ENCODE measurements around the gene DHRS12.

The DHRS12 gene

DNA sequence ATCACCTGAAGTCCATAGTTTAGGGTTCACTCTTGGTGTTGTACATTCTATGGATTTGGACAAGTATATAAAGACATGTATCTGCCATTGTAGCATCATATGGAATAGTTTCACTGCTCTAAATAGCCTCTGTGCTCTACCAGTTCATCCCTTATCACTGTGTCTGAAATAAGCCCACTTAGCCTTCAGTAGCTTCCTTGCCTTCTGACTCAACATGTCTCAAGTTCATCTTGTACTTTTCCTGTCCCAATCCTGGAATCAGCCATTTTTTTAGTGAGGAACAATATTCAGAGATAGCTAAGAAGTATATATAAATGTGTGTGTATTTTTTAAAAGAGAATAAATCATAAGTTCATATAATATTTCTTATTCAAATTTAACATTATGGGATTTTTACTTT lies 79.2 kb downstream of the DHRS12 start:
- DNase-seq (ENCODE audit: low read depth), result no peak

DNA sequence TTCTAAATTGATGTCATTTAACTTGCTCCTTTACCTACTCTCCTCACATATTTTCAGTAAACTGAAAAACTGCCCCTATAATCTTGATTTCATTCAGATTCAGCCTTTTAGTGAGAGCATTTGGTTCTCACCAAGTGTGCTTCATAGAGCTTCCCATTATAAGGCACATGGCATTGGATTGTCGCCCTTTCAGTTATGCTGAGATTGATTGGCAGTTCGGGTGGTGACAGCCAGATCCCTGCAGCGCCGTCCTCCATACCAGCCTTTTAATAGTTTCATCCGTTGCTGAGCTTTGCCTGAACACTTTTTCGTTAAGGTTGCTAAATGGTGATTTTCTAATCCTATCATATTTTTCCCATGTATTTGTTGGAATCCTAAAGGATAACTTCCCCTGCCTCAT lies 80.4 kb downstream of the DHRS12 start:
- DNase-seq (ENCODE audit: low read depth), result no peak

DNA sequence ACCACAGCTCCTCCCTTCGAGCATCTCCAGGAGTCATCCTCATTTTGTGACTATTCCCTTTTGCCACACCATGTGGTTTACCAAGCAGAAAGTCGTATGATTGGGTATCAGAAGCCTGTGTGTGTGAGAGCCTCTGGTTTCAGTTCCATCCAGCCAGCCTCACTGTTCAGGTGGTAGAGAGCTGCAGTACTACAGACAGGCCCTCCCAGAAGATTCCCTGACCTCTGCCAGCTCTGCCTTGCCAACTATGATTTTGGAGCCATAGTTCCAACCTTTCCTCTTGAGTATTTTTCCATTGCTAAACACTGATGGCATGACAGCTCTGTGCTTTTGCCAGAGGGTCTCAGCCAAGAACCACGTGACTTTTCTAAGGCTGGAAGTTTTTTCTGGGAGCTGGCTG lies 82.5 kb downstream of the DHRS12 start:
- no peak for DNase-seq (ENCODE audit: low read depth)

DNA sequence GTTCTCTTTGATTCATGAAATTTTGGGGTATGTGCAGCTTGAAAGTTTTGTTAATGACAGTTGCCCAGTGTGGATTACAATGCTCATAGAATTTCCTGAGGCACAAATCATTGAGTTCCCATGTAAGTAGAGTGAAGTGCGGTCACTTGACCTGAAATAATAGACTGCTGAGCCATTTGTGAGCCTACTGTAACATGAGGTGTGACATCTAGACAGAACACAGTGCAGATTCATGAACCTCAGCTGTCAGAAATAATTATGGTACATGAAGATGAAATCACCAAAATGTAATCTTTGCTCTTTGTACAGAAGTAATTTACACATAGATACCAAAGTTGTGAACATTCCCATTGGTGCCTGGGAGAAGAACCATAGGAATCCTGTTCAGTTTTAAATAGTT lies 84.6 kb downstream of the DHRS12 start:
- no peak for DNase-seq (ENCODE audit: low read depth)
